GM23338 (cell line): Measurements from ENCODE around the gene TM4SF5. TPM values are rescaled to one million over a fixed set of nuclear protein-coding genes. Genes with fewer than 3 reads are reported as not detected.

Experiments
- ATAC-seq: fragments of 200-7000 bp; cut with Tn5 transposase; 3 replicates; pipeline ENCODE4 v1.9.1; 2020
- DNase-seq: peaks from one replicate; pipeline ENCODE4 v3.0.0-alpha.2; 2015; ENCODE audit warnings: low spot score
- H2AFZ ChIP-seq: fragments of 200-600 bp; sonication (generic); 2 replicates; pipeline ENCODE4 v1.8.0; 2016; ENCODE audit warnings: antibody characterized with exemption, mild to moderate bottlenecking, moderate library complexity
- H3F3A ChIP-seq: fragments of 200-600 bp; sonication (generic); replicated peaks from 2 replicates; pipeline ENCODE4 v1.8.0; 2017; ENCODE audit warnings: antibody characterized with exemption, mixed run types, low read depth
- H3K27ac ChIP-seq: fragments of 200-600 bp; sonication (generic); 2 replicates; pipeline ENCODE4 v1.6.1; 2016; ENCODE audit warnings: low read depth
- H3K27me3 ChIP-seq: fragments of 200-600 bp; sonication (generic); 2 replicates; pipeline ENCODE4 v1.8.0; 2016; ENCODE audit warnings: mild to moderate bottlenecking, mixed run types, moderate library complexity; ENCODE audit not compliant: insufficient read depth
- H3K36me3 ChIP-seq: fragments of 200-600 bp; sonication (generic); 2 replicates; pipeline ENCODE4 v1.8.0; 2016; ENCODE audit warnings: mild to moderate bottlenecking; ENCODE audit not compliant: insufficient read depth
- H3K4me1 ChIP-seq: fragments of 200-600 bp; sonication (generic); 2 replicates; pipeline ENCODE4 v1.8.0; 2016; ENCODE audit warnings: mild to moderate bottlenecking, moderate library complexity; ENCODE audit not compliant: insufficient read depth
- H3K4me2 ChIP-seq: fragments of 200-600 bp; sonication (generic); 2 replicates; pipeline ENCODE4 v1.7.1; 2017; ENCODE audit warnings: mixed run types
- H3K4me3 ChIP-seq: fragments of 200-600 bp; sonication (generic); 2 replicates; pipeline ENCODE4 v1.6.1; 2016; ENCODE audit warnings: mixed run types
- H3K79me2 ChIP-seq: fragments of 200-600 bp; sonication (generic); replicated peaks from 2 replicates; pipeline ENCODE4 v1.8.0; 2017; ENCODE audit warnings: mild to moderate bottlenecking; ENCODE audit not compliant: insufficient read depth
- H3K9me2 ChIP-seq: fragments of 200-600 bp; sonication (generic); 2 replicates; pipeline ENCODE4 v1.8.0; 2017; ENCODE audit not compliant: insufficient read depth
- H4K20me1 ChIP-seq: fragments of 200-600 bp; sonication (generic); replicated peaks from 2 replicates; pipeline ENCODE4 v1.8.0; 2017; ENCODE audit warnings: mild to moderate bottlenecking; ENCODE audit not compliant: insufficient read depth
- H3K27ac Mint-ChIP-seq: 2 replicates; pipeline ENCODE4 v1.8.0; 2020; ENCODE audit warnings: inconsistent platforms, mild to moderate bottlenecking, moderate library complexity, mixed read lengths
- H3K27me3 Mint-ChIP-seq: 3 replicates; pipeline ENCODE4 v1.8.0; 2022; ENCODE audit warnings: low read depth, mild to moderate bottlenecking, moderate library complexity, mixed read lengths, inconsistent platforms; ENCODE audit not compliant: insufficient read depth, poor library complexity
- H3K36me3 Mint-ChIP-seq: 3 replicates; pipeline ENCODE4 v1.8.0; 2021; ENCODE audit warnings: low read depth, mild to moderate bottlenecking, inconsistent platforms, moderate library complexity, mixed read lengths
- H3K4me1 Mint-ChIP-seq: 3 replicates; pipeline ENCODE4 v1.8.0; 2020; ENCODE audit warnings: mild to moderate bottlenecking, inconsistent platforms, mixed read lengths
- H3K4me3 Mint-ChIP-seq: 3 replicates; pipeline ENCODE4 v1.8.0; 2021; ENCODE audit warnings: moderate library complexity, mild to moderate bottlenecking, inconsistent platforms, mixed read lengths
- H3K9me3 Mint-ChIP-seq: 3 replicates; pipeline ENCODE4 v1.8.0; 2020; ENCODE audit warnings: moderate library complexity, mild to moderate bottlenecking, inconsistent platforms, mixed read lengths
- EZH2 ChIP-seq: fragments of 200-600 bp; sonication (generic); IDR thresholded peaks from one replicate; pipeline ENCODE4 v1.8.0; 2017; ENCODE audit warnings: antibody characterized with exemption, mild to moderate bottlenecking, low read depth; ENCODE audit not compliant: unreplicated experiment
- POLR2AphosphoS5 ChIP-seq: IDR thresholded peaks from 2 replicates; pipeline ENCODE4 v1.6.1; 2016; ENCODE audit warnings: antibody characterized with exemption, low read depth
- ZNF114 ChIP-seq: fragments of 250-450 bp; sonication (Bioruptor Pico); IDR thresholded peaks from 2 replicates; pipeline ENCODE4 v1.5.0; 2020; ENCODE audit warnings: mild to moderate bottlenecking, moderate library complexity
- ZNF462 ChIP-seq: fragments of 250-450 bp; sonication (Bioruptor Pico); IDR thresholded peaks from 2 replicates; pipeline ENCODE4 v1.5.0; 2020; ENCODE audit warnings: mild to moderate bottlenecking, moderate library complexity
- polyA plus RNA-seq: library from polyadenylated mRNA; unstranded; fragments of >200 nt; fragmentation: Nextera tagmentation; extraction: Ambion mirVana; gene quantifications from 2 replicates; pipeline ENCODE4 v1.2.1, GENCODE V29; 2016
- total RNA-seq: library from RNA; depleted of rRNA; stranded (reverse); fragments of >200 nt; shearing (Covaris generic); gene quantifications from 2 replicates; pipeline ENCODE4 v1.2.3, GENCODE V29; 2014
- TF ChIP-seq, protein P1 (sequence below): IDR thresholded peaks from 2 replicates; pipeline ENCODE4 v1.6.1; 2016; ENCODE audit warnings: antibody characterized with exemption

TM4SF5 gene
- total and polyA plus RNA-seq, 2 experiments from 2014 or later = not detected

GRCh38 chr17:4800462-4801196, 28.9 kb downstream of the TM4SF5 start (continued):
- TF ChIP-seq ZNF462 (CRISPR knock-in tag) (no peak), POLR2AphosphoS5 (no peak), ZNF114 (CRISPR knock-in tag) (no peak), EZH2 (no peak)
- TF ChIP-seq, protein P1, sequence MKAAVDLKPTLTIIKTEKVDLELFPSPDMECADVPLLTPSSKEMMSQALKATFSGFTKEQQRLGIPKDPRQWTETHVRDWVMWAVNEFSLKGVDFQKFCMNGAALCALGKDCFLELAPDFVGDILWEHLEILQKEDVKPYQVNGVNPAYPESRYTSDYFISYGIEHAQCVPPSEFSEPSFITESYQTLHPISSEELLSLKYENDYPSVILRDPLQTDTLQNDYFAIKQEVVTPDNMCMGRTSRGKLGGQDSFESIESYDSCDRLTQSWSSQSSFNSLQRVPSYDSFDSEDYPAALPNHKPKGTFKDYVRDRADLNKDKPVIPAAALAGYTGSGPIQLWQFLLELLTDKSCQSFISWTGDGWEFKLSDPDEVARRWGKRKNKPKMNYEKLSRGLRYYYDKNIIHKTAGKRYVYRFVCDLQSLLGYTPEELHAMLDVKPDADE = no peak

GRCh38 chr17:4802228-4802627, 30.5 kb downstream of the TM4SF5 start, which contains the start of gene C17orf114:
Gene C17orf114 (minus strand): TSS chr17:4802328.
- no peak within 1 kb of the TSS for H3K27ac ChIP-seq
- H3K4me3 Mint-ChIP-seq = no peak within 1 kb of the TSS; the same call in 2 of the 3 replicates
- no peaks in the 10 kb centered on the region; the same call in 1 of the 2 replicates for H3F3A ChIP-seq
- TF ChIP-seq ZNF114 (CRISPR knock-in tag) = no peak
- peaks cover 13% of the 10 kb centered on the region; the same call in 1 of the 2 replicates for H3K36me3 ChIP-seq
- peaks cover 13% of the 10 kb centered on the region for H3K27me3 Mint-ChIP-seq
- H3K36me3 Mint-ChIP-seq = peaks cover 21% of the 10 kb centered on the region
- ATAC-seq = no peak
- no peak within 1 kb of the TSS for H3K4me2 ChIP-seq
- peak within 1 kb of the TSS; percentile 11; the same call in 1 of the 2 replicates for H3K27ac Mint-ChIP-seq
- peaks cover 3% of the 10 kb centered on the region; the same call in 1 of the 2 replicates for H3K4me1 ChIP-seq
- H3K27me3 ChIP-seq = no peaks in the 10 kb centered on the region
- DNase-seq = no peak
- H3K79me2 ChIP-seq = peaks cover 5% of the 10 kb centered on the region
- H3K4me3 ChIP-seq = no peak within 1 kb of the TSS
- H2AFZ ChIP-seq = no peak within 1 kb of the TSS
- no peaks in the 10 kb centered on the region; the same call in 1 of the 2 replicates for H4K20me1 ChIP-seq
- peaks cover 3% of the 10 kb centered on the region; the same call in 1 of the 3 replicates for H3K9me3 Mint-ChIP-seq
- peaks cover 7% of the 10 kb centered on the region; the same call in 2 of the 3 replicates for H3K4me1 Mint-ChIP-seq
- no peaks in the 10 kb centered on the region for H3K9me2 ChIP-seq
